GM12892 (cell line): ENCODE results near the gene C11orf24.

ENCODE experiments used
- POLR2AphosphoS5 ChIP-seq: IDR thresholded peaks from 2 replicates; pipeline ENCODE4 v1.6.1; 2011; ENCODE audit warnings: low read depth, low read length, control low read depth
- TAF1 ChIP-seq: IDR thresholded peaks from 2 replicates; pipeline ENCODE4 v1.6.1; 2011; ENCODE audit warnings: low read depth, mild to moderate bottlenecking, control low read depth, low read length, borderline replicate concordance

DNA sequence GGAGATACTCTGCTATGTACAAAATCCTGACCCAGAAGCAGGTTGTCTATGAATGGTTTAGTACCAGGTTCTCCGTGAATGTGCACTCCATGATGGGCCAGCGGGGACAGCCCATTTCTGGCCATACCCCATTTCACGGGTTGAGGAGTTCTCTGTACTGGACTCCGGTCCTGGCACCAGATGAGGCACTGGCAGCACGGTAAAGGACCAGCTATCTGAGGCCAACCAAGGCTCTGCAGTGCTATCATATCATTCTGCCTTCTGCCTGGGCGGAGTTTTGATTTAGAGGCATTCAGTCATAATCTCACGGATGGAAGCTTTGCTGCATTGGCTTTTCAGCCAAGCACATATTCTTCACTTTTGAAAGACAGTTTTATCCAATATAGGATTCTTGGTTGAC lies 40.2 kb downstream of the C11orf24 start:
- no peak for TF ChIP-seq TAF1
- TF ChIP-seq POLR2AphosphoS5, result no peak
